Neural cell (in vitro differentiated cells): ENCODE data around the gene DSCAM. TPM values are rescaled to one million over a fixed set of nuclear protein-coding genes. Genes with fewer than 3 reads are reported as not detected.

ENCODE experiments used
- H2AFZ ChIP-seq: fragments of 200-600, 300-800 bp; sonication (generic), shearing (Covaris generic); 2 replicates; pipeline ENCODE4 v1.6.0; 2014; ENCODE audit warnings: low read depth, mild to moderate bottlenecking, antibody characterized with exemption, low read length, moderate library complexity
- H3F3A ChIP-seq: fragments of 200-600 bp; shearing (Covaris generic); 2 replicates; pipeline ENCODE4 v1.6.1; 2016; ENCODE audit warnings: mild to moderate bottlenecking, moderate library complexity, mixed read lengths, antibody characterized with exemption, low read length; ENCODE audit not compliant: insufficient read depth, poor library complexity, severe bottlenecking
- H3K27ac ChIP-seq: fragments of 200-600, 300-800 bp; sonication (generic), shearing (Covaris generic); 2 replicates; pipeline ENCODE4 v1.5.1; 2014; ENCODE audit warnings: mild to moderate bottlenecking, low read length, moderate library complexity
- H3K27me3 ChIP-seq: fragments of 300-800, 200-600 bp; sonication (generic), shearing (Covaris generic); 2 replicates; pipeline ENCODE4 v1.6.0; 2014; ENCODE audit warnings: mild to moderate bottlenecking, low read depth, low read length, moderate library complexity; ENCODE audit not compliant: insufficient read depth
- H3K36me3 ChIP-seq: fragments of 300-800, 200-600 bp; sonication (generic), shearing (Covaris generic); 2 replicates; pipeline ENCODE4 v1.5.1; 2014; ENCODE audit warnings: mild to moderate bottlenecking, antibody characterized with exemption, low read length, moderate library complexity; ENCODE audit not compliant: insufficient read depth
- H3K4me2 ChIP-seq: fragments of 300-800, 200-600 bp; sonication (generic), shearing (Covaris generic); 2 replicates; pipeline ENCODE4 v1.6.0; 2014; ENCODE audit warnings: mild to moderate bottlenecking, low read length
- H3K4me3 ChIP-seq: fragments of 300-800, 200-600 bp; sonication (generic), shearing (Covaris generic); 2 replicates; pipeline ENCODE4 v1.5.1; 2014; ENCODE audit warnings: mild to moderate bottlenecking, low read length, moderate library complexity
- H3K79me2 ChIP-seq: fragments of 200-600 bp; shearing (Covaris generic); replicated peaks from 2 replicates; pipeline ENCODE4 v1.6.0; 2014; ENCODE audit warnings: mild to moderate bottlenecking, low read length, moderate library complexity; ENCODE audit not compliant: insufficient read depth
- H3K9ac ChIP-seq: fragments of 300-800, 200-600 bp; sonication (generic), shearing (Covaris generic); 2 replicates; pipeline ENCODE4 v1.6.1; 2016; ENCODE audit warnings: mild to moderate bottlenecking, low read length, mixed read lengths
- H3K9me2 ChIP-seq: fragments of 200-600 bp; shearing (Covaris generic); 2 replicates; pipeline ENCODE4 v1.6.1; 2016; ENCODE audit warnings: mild to moderate bottlenecking, low read length, mixed read lengths; ENCODE audit not compliant: insufficient read depth
- H3K9me3 ChIP-seq: fragments of 200-600, 300-800 bp; sonication (generic), shearing (Covaris generic); 2 replicates; pipeline ENCODE4 v1.6.1; 2016; ENCODE audit warnings: mild to moderate bottlenecking, mixed run types, low read length, moderate library complexity, mixed read lengths
- H4K20me1 ChIP-seq: fragments of 200-600 bp; shearing (Covaris generic); 2 replicates; pipeline ENCODE4 v1.6.1; 2016; ENCODE audit warnings: mild to moderate bottlenecking, mixed run types; ENCODE audit not compliant: insufficient read depth
- EP300 ChIP-seq: fragments of 450-650 bp; conservative IDR thresholded peaks from 2 replicates; pipeline ENCODE4 v1.6.1; 2014; ENCODE audit warnings: antibody characterized with exemption, mild to moderate bottlenecking, moderate library complexity; ENCODE audit not compliant: poor library complexity, severe bottlenecking
- EZH2 ChIP-seq: fragments of 200-600, 300-800 bp; shearing (Covaris generic), sonication (generic); IDR thresholded peaks from 2 replicates; pipeline ENCODE4 v1.6.1; 2014; ENCODE audit warnings: antibody characterized with exemption, low read length, borderline replicate concordance, mild to moderate bottlenecking; ENCODE audit not compliant: insufficient read depth, poor library complexity, severe bottlenecking
- MXI1 ChIP-seq: fragments of 450-650 bp; conservative IDR thresholded peaks from 2 replicates; pipeline ENCODE4 v1.6.1; 2014; ENCODE audit warnings: antibody characterized with exemption, mild to moderate bottlenecking; ENCODE audit not compliant: poor library complexity, severe bottlenecking
- POLR2AphosphoS5 ChIP-seq: IDR thresholded peaks from 2 replicates; pipeline ENCODE4 v1.6.1; 2012
- RAD21 ChIP-seq: fragments of 450-650 bp; conservative IDR thresholded peaks from 2 replicates; pipeline ENCODE4 v1.6.1; 2014; ENCODE audit warnings: antibody characterized with exemption, mild to moderate bottlenecking, moderate library complexity
- SMC3 ChIP-seq: fragments of 450-650 bp; conservative IDR thresholded peaks from 2 replicates; pipeline ENCODE4 v1.6.1; 2014; ENCODE audit warnings: antibody characterized with exemption, mild to moderate bottlenecking, moderate library complexity; ENCODE audit not compliant: poor library complexity
- TAF1 ChIP-seq: IDR thresholded peaks from 2 replicates; pipeline ENCODE4 v1.6.1; 2012; ENCODE audit warnings: low read depth
- polyA plus RNA-seq: library from polyadenylated mRNA; depleted of rRNA; stranded (reverse); fragments of >200 nt; gene quantifications from 2 replicates; pipeline ENCODE4 v1.2.3, GENCODE V29; 2014
- TF ChIP-seq, protein P1 (sequence below): IDR thresholded peaks from 2 replicates; pipeline ENCODE4 v1.6.1; 2012; ENCODE audit warnings: borderline replicate concordance
- TF ChIP-seq, protein P2 (sequence below): fragments of 450-650 bp; IDR thresholded peaks from 2 replicates; pipeline ENCODE4 v1.5.1; 2014; ENCODE audit warnings: antibody characterized with exemption, mild to moderate bottlenecking, moderate library complexity; ENCODE audit not compliant: poor library complexity, severe bottlenecking

Gene DSCAM
- polyA plus RNA-seq, 1 donor from 2014 or later: 5.3 TPM

DNA sequence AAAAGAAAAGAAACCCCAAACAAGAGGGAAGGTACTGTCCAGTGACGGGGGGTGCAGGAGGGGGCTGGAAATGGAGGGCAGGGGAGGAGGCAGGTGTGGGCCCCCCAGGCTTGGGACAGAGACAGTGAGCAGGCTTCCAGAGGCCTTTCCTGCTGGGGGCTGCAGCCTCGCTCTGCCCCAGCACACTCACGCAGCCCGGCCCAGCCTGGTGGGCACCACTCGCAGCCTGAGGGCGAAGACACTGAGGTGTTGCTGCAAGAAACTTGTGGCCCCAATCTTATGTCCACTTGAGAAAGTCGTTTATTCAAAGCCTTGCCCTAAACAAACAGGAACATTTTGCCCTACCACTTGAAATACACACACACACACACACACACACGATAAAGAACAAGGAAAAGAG, 705.3 kb downstream of the DSCAM start:
- H3K79me2 ChIP-seq: no peaks in the 10 kb centered on the region

DNA sequence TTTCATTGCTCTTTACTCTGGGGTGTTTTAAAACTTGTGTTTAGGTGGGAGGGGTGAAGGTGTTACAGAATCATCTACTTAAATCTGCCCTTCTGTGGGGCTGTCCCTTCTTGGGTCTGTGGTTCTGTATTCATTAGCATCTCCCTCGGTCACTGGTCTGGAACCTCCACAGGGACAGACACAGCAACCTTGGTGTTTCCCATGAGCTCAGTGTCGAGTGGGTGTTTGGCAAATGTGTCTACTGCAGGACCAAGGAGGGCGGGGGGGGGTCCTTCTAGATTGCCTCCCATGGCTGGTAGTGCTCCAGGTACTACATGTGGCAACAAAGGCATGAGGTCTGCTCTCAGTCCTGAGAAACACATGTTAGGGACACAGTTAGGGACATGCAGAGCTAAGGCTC, 706.3 kb downstream of the DSCAM start:
- Histone ChIP-seq H3K9me3 (no peaks in the 10 kb centered on the region), H3K79me2 (no peaks in the 10 kb centered on the region), H3K9me2 (no peaks in the 10 kb centered on the region), H3K4me3 (no peak overlapping the region), H3K9ac (no peak overlapping the region), H3K27me3 (no peaks in the 10 kb centered on the region), H3K4me2 (no peak overlapping the region), H3K27ac (no peak overlapping the region), H3K36me3 (no peaks in the 10 kb centered on the region), H2AFZ (no peak overlapping the region), H4K20me1 (no peaks in the 10 kb centered on the region), H3F3A (no peaks in the 10 kb centered on the region)
- TF ChIP-seq POLR2AphosphoS5 (no peak), RAD21 (no peak), EZH2 (no peak), EP300 (no peak), TAF1 (no peak), MXI1 (no peak), SMC3 (no peak)
- TF ChIP-seq, protein P1, sequence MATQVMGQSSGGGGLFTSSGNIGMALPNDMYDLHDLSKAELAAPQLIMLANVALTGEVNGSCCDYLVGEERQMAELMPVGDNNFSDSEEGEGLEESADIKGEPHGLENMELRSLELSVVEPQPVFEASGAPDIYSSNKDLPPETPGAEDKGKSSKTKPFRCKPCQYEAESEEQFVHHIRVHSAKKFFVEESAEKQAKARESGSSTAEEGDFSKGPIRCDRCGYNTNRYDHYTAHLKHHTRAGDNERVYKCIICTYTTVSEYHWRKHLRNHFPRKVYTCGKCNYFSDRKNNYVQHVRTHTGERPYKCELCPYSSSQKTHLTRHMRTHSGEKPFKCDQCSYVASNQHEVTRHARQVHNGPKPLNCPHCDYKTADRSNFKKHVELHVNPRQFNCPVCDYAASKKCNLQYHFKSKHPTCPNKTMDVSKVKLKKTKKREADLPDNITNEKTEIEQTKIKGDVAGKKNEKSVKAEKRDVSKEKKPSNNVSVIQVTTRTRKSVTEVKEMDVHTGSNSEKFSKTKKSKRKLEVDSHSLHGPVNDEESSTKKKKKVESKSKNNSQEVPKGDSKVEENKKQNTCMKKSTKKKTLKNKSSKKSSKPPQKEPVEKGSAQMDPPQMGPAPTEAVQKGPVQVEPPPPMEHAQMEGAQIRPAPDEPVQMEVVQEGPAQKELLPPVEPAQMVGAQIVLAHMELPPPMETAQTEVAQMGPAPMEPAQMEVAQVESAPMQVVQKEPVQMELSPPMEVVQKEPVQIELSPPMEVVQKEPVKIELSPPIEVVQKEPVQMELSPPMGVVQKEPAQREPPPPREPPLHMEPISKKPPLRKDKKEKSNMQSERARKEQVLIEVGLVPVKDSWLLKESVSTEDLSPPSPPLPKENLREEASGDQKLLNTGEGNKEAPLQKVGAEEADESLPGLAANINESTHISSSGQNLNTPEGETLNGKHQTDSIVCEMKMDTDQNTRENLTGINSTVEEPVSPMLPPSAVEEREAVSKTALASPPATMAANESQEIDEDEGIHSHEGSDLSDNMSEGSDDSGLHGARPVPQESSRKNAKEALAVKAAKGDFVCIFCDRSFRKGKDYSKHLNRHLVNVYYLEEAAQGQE: no peak
- TF ChIP-seq, protein P2, sequence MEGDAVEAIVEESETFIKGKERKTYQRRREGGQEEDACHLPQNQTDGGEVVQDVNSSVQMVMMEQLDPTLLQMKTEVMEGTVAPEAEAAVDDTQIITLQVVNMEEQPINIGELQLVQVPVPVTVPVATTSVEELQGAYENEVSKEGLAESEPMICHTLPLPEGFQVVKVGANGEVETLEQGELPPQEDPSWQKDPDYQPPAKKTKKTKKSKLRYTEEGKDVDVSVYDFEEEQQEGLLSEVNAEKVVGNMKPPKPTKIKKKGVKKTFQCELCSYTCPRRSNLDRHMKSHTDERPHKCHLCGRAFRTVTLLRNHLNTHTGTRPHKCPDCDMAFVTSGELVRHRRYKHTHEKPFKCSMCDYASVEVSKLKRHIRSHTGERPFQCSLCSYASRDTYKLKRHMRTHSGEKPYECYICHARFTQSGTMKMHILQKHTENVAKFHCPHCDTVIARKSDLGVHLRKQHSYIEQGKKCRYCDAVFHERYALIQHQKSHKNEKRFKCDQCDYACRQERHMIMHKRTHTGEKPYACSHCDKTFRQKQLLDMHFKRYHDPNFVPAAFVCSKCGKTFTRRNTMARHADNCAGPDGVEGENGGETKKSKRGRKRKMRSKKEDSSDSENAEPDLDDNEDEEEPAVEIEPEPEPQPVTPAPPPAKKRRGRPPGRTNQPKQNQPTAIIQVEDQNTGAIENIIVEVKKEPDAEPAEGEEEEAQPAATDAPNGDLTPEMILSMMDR: no peak

More for the DNA sequence above, 705.3 kb downstream of the DSCAM start:
- H3K9me2 ChIP-seq: no peaks in the 10 kb centered on the region
- no peak overlapping the region for H2AFZ ChIP-seq
- no peaks in the 10 kb centered on the region for H3K27me3 ChIP-seq
- H3F3A ChIP-seq: no peaks in the 10 kb centered on the region
- no peak overlapping the region for H3K27ac ChIP-seq
- no peak overlapping the region for H3K9ac ChIP-seq
- no peaks in the 10 kb centered on the region for H3K36me3 ChIP-seq
- no peaks in the 10 kb centered on the region for H3K9me3 ChIP-seq
- H3K4me3 ChIP-seq: no peak overlapping the region
- no peaks in the 10 kb centered on the region for H4K20me1 ChIP-seq
- no peak overlapping the region for H3K4me2 ChIP-seq
- TF ChIP-seq EP300 (no peak), MXI1 (no peak), EZH2 (no peak), RAD21 (no peak), TAF1 (no peak), POLR2AphosphoS5 (no peak), SMC3 (no peak)
- TF ChIP-seq, protein P1: no peak
- TF ChIP-seq, protein P2: no peak
